ENCODE measurements around the gene ADGRB3. TPM values are rescaled to one million over a fixed set of nuclear protein-coding genes. Genes with fewer than 3 reads are reported as not detected.
"Not testable (repeated sequence)": the region's sequence is repeated elsewhere in the genome, so short reads cannot be mapped to it uniquely, and the experiment has no call there.

Gene ADGRB3
- total and polyA plus RNA-seq, 2 donors (not counting 3 experiments of a cell fraction or from before 2014, with no cell fraction given) = not detected

DNA sequence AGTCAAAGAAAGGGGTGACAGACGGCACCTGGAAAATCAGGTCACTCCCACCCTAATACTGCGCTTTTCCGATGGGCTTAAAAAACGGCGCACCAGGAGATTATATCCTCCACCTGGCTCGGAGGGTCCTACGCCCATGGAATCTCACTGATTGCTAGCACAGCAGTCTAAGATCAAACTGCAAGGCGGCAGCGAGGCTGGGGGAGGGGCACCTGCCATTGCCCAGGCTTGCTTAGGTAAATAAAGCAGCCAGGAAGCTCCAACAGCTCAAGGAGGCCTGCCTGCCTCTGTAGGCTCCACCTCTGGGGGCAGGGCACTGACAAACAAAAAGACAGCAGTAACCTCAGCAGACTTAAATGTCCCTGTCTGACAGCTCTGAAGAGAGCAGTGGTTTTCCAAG is 277.7 kb downstream of the ADGRB3 start:
- H3K4me2 ChIP-seq (ENCODE audit: insufficient read depth, low read length); dilution Hi-C loops (cut with MboI; ENCODE audit: extremely low pct_ligation_motif_present, low sequenced_read_pairs); H3K79me2 ChIP-seq (ENCODE audit: control insufficient read depth, insufficient read depth, low read length); H2AFZ ChIP-seq (ENCODE audit: low read depth, low read length); H3K9ac ChIP-seq (replicated peaks; ENCODE audit: extremely low read depth, insufficient read depth, low read length); H3K9me1 ChIP-seq (replicated peaks; ENCODE audit: control insufficient read depth, extremely low read depth, insufficient read depth, low read length); POLR2A ChIA-PET; H3K9me3 ChIP-seq (replicated peaks; ENCODE audit: control insufficient read depth, insufficient read depth, low read length); BruUV-seq (replicated peaks); CTCF ChIA-PET; H4K20me1 ChIP-seq (replicated peaks; ENCODE audit: control insufficient read depth, extremely low read depth, insufficient read depth, low read length); DNase-seq (ENCODE audit: low read depth, low spot score); H3K27me3 ChIP-seq (ENCODE audit: control insufficient read depth in 2 of 2, insufficient read depth in 2 of 2, low read length in 2 of 2); H3K4me3 ChIP-seq (replicated peaks in 1 of 3; ENCODE audit: insufficient read depth in 1 of 3, low read depth in 1 of 3, low read length in 3 of 3); intact Hi-C loops (cut with micrococcal nuclease); H3K4me1 ChIP-seq (ENCODE audit: control insufficient read depth, extremely low read depth, insufficient read depth, low read length); FAIRE-seq; H3K27ac ChIP-seq (ENCODE audit: insufficient read depth, low read depth, low read length); H3K36me3 ChIP-seq (ENCODE audit: control insufficient read depth in 2 of 2, extremely low read depth in 1 of 2, insufficient read depth in 2 of 2, low read length in 2 of 2): not testable (repeated sequence)

GRCh38 chr6:68915586-68915985 is 280.5 kb downstream of the ADGRB3 start:
- H3K27me3 ChIP-seq (ENCODE audit: control insufficient read depth in 2 of 2, insufficient read depth in 2 of 2, low read length in 2 of 2) = no peaks in the 10 kb centered on the region
- no peaks in the 10 kb centered on the region for H3K79me2 ChIP-seq (ENCODE audit: control insufficient read depth, insufficient read depth, low read length)
- no TSS peak for BruUV-seq (replicated peaks)
- no peak overlapping the region for H3K27ac ChIP-seq (ENCODE audit: insufficient read depth, low read depth, low read length)
- no peaks in the 10 kb centered on the region for H3K9me1 ChIP-seq (replicated peaks; ENCODE audit: control insufficient read depth, extremely low read depth, insufficient read depth, low read length)
- H3K36me3 ChIP-seq (ENCODE audit: control insufficient read depth in 2 of 2, extremely low read depth in 1 of 2, insufficient read depth in 2 of 2, low read length in 2 of 2) = no peaks in the 10 kb centered on the region
- H3K9ac ChIP-seq (replicated peaks; ENCODE audit: extremely low read depth, insufficient read depth, low read length) = no peak overlapping the region
- intact Hi-C loops (cut with micrococcal nuclease) (no loop called here), dilution Hi-C loops (cut with MboI; ENCODE audit: extremely low pct_ligation_motif_present, low sequenced_read_pairs) (no loop called here)
- H3K4me2 ChIP-seq (ENCODE audit: insufficient read depth, low read length) = no peak overlapping the region
- no peaks in the 10 kb centered on the region for H3K4me1 ChIP-seq (ENCODE audit: control insufficient read depth, extremely low read depth, insufficient read depth, low read length)
- no peak overlapping the region for H3K4me3 ChIP-seq (replicated peaks in 1 of 3; ENCODE audit: insufficient read depth in 1 of 3, low read depth in 1 of 3, low read length in 3 of 3)
- FAIRE-seq (no peak), DNase-seq (ENCODE audit: low read depth, low spot score) (no peak)
- TF ChIP-seq GATA2 (IDR thresholded peaks at IDR 0.05; ENCODE audit: insufficient read depth, insufficient read length, low read depth, low read length) (no peak), CTCF (IDR thresholded peaks at IDR 0.05; ENCODE audit: extremely low read depth in 1 of 2, insufficient read depth in 1 of 2, low read depth in 1 of 2, low read length in 2 of 2) (no peak), EZH2 (IDR thresholded peaks at IDR 0.05; ENCODE audit: borderline replicate concordance, low read depth, low read length, severe bottlenecking) (no peak), POLR2A (IDR thresholded peaks at IDR 0.05; ENCODE audit: low read depth, low read length) (no peak), JUN (IDR thresholded peaks at IDR 0.05; ENCODE audit: borderline replicate concordance, insufficient read depth, insufficient read length, low read depth) (no peak), POLR2AphosphoS5 (IDR thresholded peaks at IDR 0.05; ENCODE audit: insufficient read depth, low read depth, low read length) (no peak), MYC (IDR thresholded peaks at IDR 0.05; ENCODE audit: low read depth, low read length) (no peak), FOS (IDR thresholded peaks at IDR 0.05; ENCODE audit: borderline replicate concordance, insufficient read depth, low read length) (no peak)
- TF ChIP-seq, protein P1, sequence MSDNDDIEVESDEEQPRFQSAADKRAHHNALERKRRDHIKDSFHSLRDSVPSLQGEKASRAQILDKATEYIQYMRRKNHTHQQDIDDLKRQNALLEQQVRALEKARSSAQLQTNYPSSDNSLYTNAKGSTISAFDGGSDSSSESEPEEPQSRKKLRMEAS (IDR thresholded peaks at IDR 0.05; ENCODE audit: insufficient read depth, insufficient read length) = no peak
- H2AFZ ChIP-seq (ENCODE audit: low read depth, low read length) = no peak overlapping the region
- H4K20me1 ChIP-seq (replicated peaks; ENCODE audit: control insufficient read depth, extremely low read depth, insufficient read depth, low read length) = no peaks in the 10 kb centered on the region
- ChIA-PET CTCF (no interaction called here), POLR2A (no interaction called here)
- no peaks in the 10 kb centered on the region for H3K9me3 ChIP-seq (replicated peaks; ENCODE audit: control insufficient read depth, insufficient read depth, low read length)
